T-helper 17 cell (primary cell): ENCODE measurements around the gene NAA25. TPM values are rescaled to one million over a fixed set of nuclear protein-coding genes. Genes with fewer than 3 reads are reported as not detected.

ENCODE experiments used
- ATAC-seq: fragments of 150-1000 bp; cut with Tn5 transposase; 2 replicates; pipeline ENCODE4 v1.10.0; 2021; ENCODE audit warnings: mild to moderate bottlenecking, moderate library complexity
- DNase-seq, 3 donors: peaks; one replicate each; pipeline versions ENCODE4 v3.0.0 to v3.0.0-alpha.2; 2020 to 2021
- H3K9me3 ChIP-seq: one replicate; pipeline ENCODE4 v1.7.0; 2013; ENCODE audit warnings: low read length, mild to moderate bottlenecking; ENCODE audit not compliant: control insufficient read depth, poor library complexity, severe bottlenecking
- H3K27ac Mint-ChIP-seq: one replicate; pipeline ENCODE4 v1.8.0; 2022; ENCODE audit warnings: mild to moderate bottlenecking, moderate library complexity, mixed read lengths
- H3K27me3 Mint-ChIP-seq: one replicate; pipeline ENCODE4 v1.8.0; 2022; ENCODE audit warnings: mixed read lengths
- H3K36me3 Mint-ChIP-seq: one replicate; pipeline ENCODE4 v1.8.0; 2022; ENCODE audit warnings: low read depth, mixed read lengths
- H3K4me1 Mint-ChIP-seq: one replicate; pipeline ENCODE4 v1.8.0; 2022; ENCODE audit warnings: mild to moderate bottlenecking, mixed read lengths
- H3K4me3 Mint-ChIP-seq: one replicate; pipeline ENCODE4 v1.8.0; 2022; ENCODE audit warnings: mild to moderate bottlenecking, moderate library complexity, mixed read lengths
- total RNA-seq, 4 donors: library from RNA in 2 of 4; stranded (reverse) in 2 of 4; gene quantifications; one replicate each; pipeline ENCODE4 v1.2.3 and lab custom pipeline; 2022 to 2026

The NAA25 gene
- total RNA-seq (10 to 100 TPM; 29.9 to 34.7 TPM), total RNA-seq (lab: John Stamatoyannopoulos, UW) (51.4 to 64.7 reads per million in 2 donors)

GRCh38 chr12:112108202-112109079 lies at the start of gene NAA25:
NAA25 (minus strand) TSS chr12:112108783; CDS start chr12:112108773, 10 bp downstream.
- ATAC-seq = peak; percentile 89
- no peaks in the 10 kb centered on the region for H3K9me3 ChIP-seq
- Mint-ChIP-seq H3K27me3 (no peaks in the 10 kb centered on the region), H3K36me3 (no peaks in the 10 kb centered on the region), H3K27ac (peak within 1 kb of the TSS; percentile 98), H3K4me3 (peak within 1 kb of the TSS; percentile 94), H3K4me1 (peaks cover 34% of the 10 kb centered on the region)
- DNase-seq = peak; percentile 78 to 86 (median 80)

- Mint-ChIP-seq H3K27me3 (no peaks in the 10 kb centered on the region), H3K4me3 (no peak overlapping the region), H3K27ac (no peak overlapping the region), H3K36me3 (peaks cover 13% of the 10 kb centered on the region), H3K4me1 (peaks cover 3% of the 10 kb centered on the region)
- H3K9me3 ChIP-seq = peaks cover 5% of the 10 kb centered on the region
- DNase-seq = no peak
- no peak for ATAC-seq
Measured at GRCh38 chr12:112153893-112154219, 45.3 kb upstream of the NAA25 start.

GRCh38 chr12:112153181-112153892 lies 44.8 kb upstream of the NAA25 start:
- no peak for ATAC-seq
- Mint-ChIP-seq H3K36me3 (peaks cover 13% of the 10 kb centered on the region), H3K27ac (peak overlapping the region; percentile 44)

GRCh38 chr12:112151766-112152541 lies 43.4 kb upstream of the NAA25 start:
- Mint-ChIP-seq H3K27ac (peak overlapping the region; percentile 44), H3K36me3 (peaks cover 11% of the 10 kb centered on the region), H3K4me1 (peaks cover 3% of the 10 kb centered on the region), H3K27me3 (no peaks in the 10 kb centered on the region), H3K4me3 (no peak overlapping the region)
- ATAC-seq (no peak), DNase-seq (no peak)
- peaks cover 1% of the 10 kb centered on the region for H3K9me3 ChIP-seq

More at GRCh38 chr12:112153181-112153892, 44.8 kb upstream of the NAA25 start:
- Mint-ChIP-seq H3K4me1 (peaks cover 3% of the 10 kb centered on the region), H3K4me3 (no peak overlapping the region), H3K27me3 (no peaks in the 10 kb centered on the region)
- peaks cover 5% of the 10 kb centered on the region for H3K9me3 ChIP-seq
- DNase-seq = no peak

GRCh38 chr12:112149596-112149995 lies 41.0 kb upstream of the NAA25 start:
- H3K27me3 Mint-ChIP-seq = no peaks in the 10 kb centered on the region
- peaks cover 14% of the 10 kb centered on the region for H3K36me3 Mint-ChIP-seq
- no peak for ATAC-seq
- no peak overlapping the region for H3K4me3 Mint-ChIP-seq
- no peak overlapping the region for H3K27ac Mint-ChIP-seq
- H3K4me1 Mint-ChIP-seq = peaks cover 9% of the 10 kb centered on the region
- H3K9me3 ChIP-seq = no peaks in the 10 kb centered on the region
- DNase-seq = no peak

- H3K27me3 Mint-ChIP-seq = no peaks in the 10 kb centered on the region
- ATAC-seq = no peak
- no peaks in the 10 kb centered on the region for H3K9me3 ChIP-seq
- H3K4me3 Mint-ChIP-seq = peak overlapping the region; percentile 63
- H3K27ac Mint-ChIP-seq = no peak overlapping the region
- H3K36me3 Mint-ChIP-seq = peaks cover 14% of the 10 kb centered on the region
- DNase-seq = no peak
- H3K4me1 Mint-ChIP-seq = peaks cover 9% of the 10 kb centered on the region
Measured at GRCh38 chr12:112148031-112148513, 39.5 kb upstream of the NAA25 start.

GRCh38 chr12:112146123-112146522 lies 37.5 kb upstream of the NAA25 start:
- ATAC-seq (no peak), DNase-seq (no peak)
- H3K9me3 ChIP-seq = no peaks in the 10 kb centered on the region
- no peaks in the 10 kb centered on the region for H3K27me3 Mint-ChIP-seq
- H3K4me3 Mint-ChIP-seq = no peak overlapping the region
- H3K27ac Mint-ChIP-seq = no peak overlapping the region
- H3K4me1 Mint-ChIP-seq = peaks cover 6% of the 10 kb centered on the region
- H3K36me3 Mint-ChIP-seq = peaks cover 5% of the 10 kb centered on the region

GRCh38 chr12:112140728-112141127 lies 32.1 kb upstream of the NAA25 start:
- Mint-ChIP-seq H3K36me3 (no peaks in the 10 kb centered on the region), H3K27ac (peak overlapping the region; percentile 75), H3K4me3 (no peak overlapping the region), H3K4me1 (peaks cover 6% of the 10 kb centered on the region), H3K27me3 (no peaks in the 10 kb centered on the region)
- ATAC-seq = no peak
- no peaks in the 10 kb centered on the region for H3K9me3 ChIP-seq
- no peak for DNase-seq

GRCh38 chr12:112134731-112135130 lies 26.1 kb upstream of the NAA25 start:
- DNase-seq (no peak), ATAC-seq (no peak)
- H3K9me3 ChIP-seq = no peaks in the 10 kb centered on the region
- H3K36me3 Mint-ChIP-seq = no peaks in the 10 kb centered on the region
- H3K27me3 Mint-ChIP-seq = no peaks in the 10 kb centered on the region
- peaks cover 15% of the 10 kb centered on the region for H3K4me1 Mint-ChIP-seq
- H3K4me3 Mint-ChIP-seq = no peak overlapping the region
- H3K27ac Mint-ChIP-seq = no peak overlapping the region

- Mint-ChIP-seq H3K36me3 (no peaks in the 10 kb centered on the region), H3K27ac (no peak overlapping the region), H3K4me3 (no peak overlapping the region), H3K4me1 (peaks cover 22% of the 10 kb centered on the region), H3K27me3 (no peaks in the 10 kb centered on the region)
- no peaks in the 10 kb centered on the region for H3K9me3 ChIP-seq
- no peak for DNase-seq
- ATAC-seq = no peak
Measured at GRCh38 chr12:112133418-112133817, 24.8 kb upstream of the NAA25 start.

GRCh38 chr12:112131686-112132085 lies 23.1 kb upstream of the NAA25 start:
- DNase-seq (no peak), ATAC-seq (no peak)
- no peak overlapping the region for H3K4me3 Mint-ChIP-seq
- no peaks in the 10 kb centered on the region for H3K9me3 ChIP-seq
- peaks cover 3% of the 10 kb centered on the region for H3K36me3 Mint-ChIP-seq
- no peaks in the 10 kb centered on the region for H3K27me3 Mint-ChIP-seq
- H3K27ac Mint-ChIP-seq = peak overlapping the region; percentile 87
- peaks cover 28% of the 10 kb centered on the region for H3K4me1 Mint-ChIP-seq

- peak overlapping the region; percentile 87 for H3K27ac Mint-ChIP-seq
- H3K4me1 Mint-ChIP-seq = peaks cover 32% of the 10 kb centered on the region
- no peaks in the 10 kb centered on the region for H3K9me3 ChIP-seq
- peaks cover 3% of the 10 kb centered on the region for H3K36me3 Mint-ChIP-seq
- peak; percentile 89 for ATAC-seq
- H3K4me3 Mint-ChIP-seq = peak overlapping the region; percentile 31
- H3K27me3 Mint-ChIP-seq = no peaks in the 10 kb centered on the region
- DNase-seq = no peak
Measured at GRCh38 chr12:112130441-112130998, 21.9 kb upstream of the NAA25 start.
